Measurements from ENCODE around the gene KCTD21.
"Not testable (repeated sequence)": the region's sequence is repeated elsewhere in the genome, so short reads cannot be mapped to it uniquely, and the experiment has no call there.

KCTD21 gene

GRCh38 chr11:78200553-78200952 lies 12.1 kb upstream of the KCTD21 start:
- no peak for ATAC-seq

DNA sequence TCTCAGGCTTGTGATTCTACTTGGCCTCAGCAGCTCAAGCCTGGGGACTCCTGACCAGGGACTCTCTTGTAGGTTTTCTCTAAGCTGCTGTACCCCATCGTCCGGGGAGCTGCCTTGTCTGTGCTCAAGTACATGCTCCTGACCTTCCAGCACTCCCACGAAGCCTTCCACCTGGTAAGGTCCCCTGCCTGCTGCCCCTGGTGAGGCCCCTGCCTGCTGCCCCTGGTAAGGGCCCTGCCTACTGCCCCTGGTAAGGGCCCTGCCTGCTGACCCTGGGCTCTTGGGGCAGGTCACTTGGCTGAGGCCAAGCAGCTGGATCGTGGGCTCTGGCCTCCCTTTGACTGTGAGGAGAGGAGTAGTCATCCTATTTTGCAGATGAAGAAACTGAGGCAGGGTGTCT lies 11.6 kb upstream of the KCTD21 start:
- no peak for ATAC-seq

- ATAC-seq: no peak
Measured at GRCh38 chr11:78199653-78200015, 11.2 kb upstream of the KCTD21 start.

DNA sequence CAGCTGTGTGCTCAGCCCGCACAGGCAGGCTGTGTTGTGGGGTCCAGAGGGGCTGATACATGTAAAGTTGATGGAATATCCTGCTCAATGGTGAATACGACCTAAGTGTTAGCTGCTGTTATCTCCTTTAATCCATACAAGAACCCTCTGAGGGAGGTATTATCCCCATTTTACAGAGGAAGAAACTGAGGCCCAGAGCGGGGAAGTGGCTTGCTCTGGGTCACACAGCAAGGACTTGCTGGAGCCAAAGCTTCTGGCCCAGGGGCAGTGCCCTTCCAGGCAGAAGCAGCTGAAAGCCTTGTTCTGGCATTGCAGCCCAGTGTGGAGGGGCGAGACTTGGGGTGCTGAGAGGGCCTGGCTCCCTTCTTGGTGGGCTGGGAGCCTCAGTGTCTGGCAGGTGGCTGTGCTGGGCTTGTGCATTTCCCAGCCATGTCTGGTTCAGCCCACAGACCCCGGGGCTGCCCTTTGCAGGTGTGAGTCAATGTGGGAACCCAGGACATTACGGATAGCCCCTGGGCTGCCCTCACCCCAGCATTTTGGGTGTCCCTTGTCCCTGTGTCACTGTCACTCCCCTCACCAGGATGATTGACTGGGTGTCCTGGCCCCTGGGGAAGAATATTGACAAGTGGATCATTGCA lies 10.7 kb upstream of the KCTD21 start:
- no peak for ATAC-seq

GRCh38 chr11:78197816-78198215 lies 9.4 kb upstream of the KCTD21 start:
- ATAC-seq: no peak

- ATAC-seq: no peak
Measured at GRCh38 chr11:78196661-78197091, 8.2 kb upstream of the KCTD21 start.

DNA sequence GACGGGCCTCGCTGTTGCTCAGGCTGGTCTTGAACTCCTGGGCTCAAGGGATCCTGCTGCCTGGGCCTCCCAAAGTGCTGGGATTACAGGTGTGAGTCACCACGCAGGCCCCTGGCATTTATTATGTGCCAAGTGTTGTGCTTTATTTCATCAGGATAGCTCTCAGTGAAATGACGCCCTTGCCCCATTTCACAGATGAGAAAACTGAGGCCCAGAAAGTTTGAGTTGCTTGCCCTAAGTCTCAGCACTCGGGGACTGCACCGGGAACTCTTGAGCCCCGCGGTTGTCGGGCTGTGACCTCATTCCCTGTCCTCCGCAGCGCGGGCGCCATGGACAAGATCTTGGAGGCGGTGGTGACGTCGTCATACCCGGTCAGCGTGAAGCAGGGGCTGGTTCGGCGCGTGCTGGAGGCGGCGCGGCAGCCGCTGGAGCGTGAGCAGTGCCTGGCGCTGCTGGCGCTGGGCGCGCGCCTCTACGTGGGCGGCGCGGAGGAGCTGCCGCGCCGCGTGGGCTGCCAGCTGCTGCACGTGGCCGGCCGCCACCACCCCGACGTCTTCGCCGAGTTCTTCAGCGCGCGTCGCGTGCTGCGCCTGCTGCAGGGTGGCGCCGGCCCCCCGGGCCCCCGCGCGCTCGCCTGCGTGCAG lies 7.6 kb upstream of the KCTD21 start:
- ATAC-seq: no peak

- peak in 1 of 2 donors; percentile 12 for ATAC-seq
Measured at GRCh38 chr11:78194490-78194889, 6.1 kb upstream of the KCTD21 start.

DNA sequence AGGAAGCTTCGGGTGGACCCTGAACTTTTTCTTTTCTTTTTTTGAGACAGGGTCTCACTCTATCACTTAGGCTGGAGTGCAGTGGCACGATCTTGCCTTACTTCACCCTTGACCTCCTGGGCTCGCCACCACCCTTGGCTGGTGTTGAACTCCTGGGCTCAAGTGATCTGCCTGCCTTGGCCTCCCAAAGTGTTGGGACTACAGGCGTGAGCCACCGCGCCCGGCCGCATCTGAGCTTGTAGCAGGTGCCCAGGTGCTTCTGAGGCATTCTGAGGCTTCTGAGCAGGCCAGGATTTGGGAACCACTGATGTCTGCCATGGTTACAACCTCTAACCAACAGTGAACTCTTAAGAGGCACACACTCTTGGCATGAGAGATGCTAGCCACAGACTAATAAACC lies 5.4 kb upstream of the KCTD21 start:
- ATAC-seq: no peak

DNA sequence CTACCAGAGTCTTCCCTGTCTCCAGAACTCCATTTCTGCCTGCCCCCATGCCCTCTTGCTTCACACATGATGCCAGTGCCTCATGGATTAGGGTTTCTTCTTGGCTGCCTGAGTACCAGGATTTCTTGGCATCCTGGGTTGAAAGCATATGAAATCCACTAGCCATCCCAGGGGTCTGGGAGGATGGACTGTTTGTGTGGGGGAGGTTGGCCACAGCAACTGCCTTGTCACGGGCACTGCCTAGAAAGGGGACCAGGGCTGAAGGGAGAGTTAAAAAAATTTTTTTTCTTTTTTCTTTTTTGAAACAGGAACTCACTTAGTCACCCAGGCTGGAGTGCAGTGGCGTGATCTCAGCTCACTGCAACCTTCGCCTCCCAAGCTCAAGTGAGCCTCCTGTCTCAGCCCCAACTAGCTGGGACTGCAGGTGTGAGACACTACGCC lies 4.5 kb upstream of the KCTD21 start:
- no peak for ATAC-seq

- ATAC-seq: no peak
Measured at GRCh38 chr11:78192223-78192719, 3.8 kb upstream of the KCTD21 start.

DNA sequence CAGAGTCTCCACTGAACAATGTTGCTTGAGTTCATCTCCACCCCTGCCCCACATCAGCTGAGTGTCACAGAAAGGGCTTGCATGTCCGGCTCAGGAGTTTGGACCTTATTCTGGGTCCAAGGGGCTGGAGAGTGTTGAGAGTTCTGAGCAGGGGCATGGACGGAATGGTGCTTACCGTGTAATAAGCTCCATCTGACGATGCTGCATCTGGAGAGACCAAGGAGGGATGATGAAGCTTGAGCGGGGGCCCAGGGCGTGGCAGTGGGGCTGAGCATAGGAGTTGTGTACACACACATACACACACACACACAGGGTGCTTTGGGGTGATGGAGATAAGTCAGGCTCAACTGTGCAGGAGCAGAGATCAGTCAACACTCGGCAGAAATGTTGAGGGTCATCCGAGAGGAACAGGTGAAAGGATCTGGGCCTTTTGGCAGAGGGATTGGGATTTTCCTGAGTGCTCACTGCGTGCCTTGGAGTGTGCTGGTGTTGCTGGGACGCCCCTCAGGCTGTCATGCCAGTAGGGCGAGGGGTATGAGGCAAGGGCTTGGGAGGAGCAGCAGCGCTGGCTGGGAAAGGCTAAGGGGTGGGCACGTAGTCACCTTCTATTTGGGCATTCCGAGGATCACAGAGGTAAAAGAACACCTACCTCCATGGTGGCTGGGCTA lies 2.6 kb upstream of the KCTD21 start:
- ATAC-seq: no peak

DNA sequence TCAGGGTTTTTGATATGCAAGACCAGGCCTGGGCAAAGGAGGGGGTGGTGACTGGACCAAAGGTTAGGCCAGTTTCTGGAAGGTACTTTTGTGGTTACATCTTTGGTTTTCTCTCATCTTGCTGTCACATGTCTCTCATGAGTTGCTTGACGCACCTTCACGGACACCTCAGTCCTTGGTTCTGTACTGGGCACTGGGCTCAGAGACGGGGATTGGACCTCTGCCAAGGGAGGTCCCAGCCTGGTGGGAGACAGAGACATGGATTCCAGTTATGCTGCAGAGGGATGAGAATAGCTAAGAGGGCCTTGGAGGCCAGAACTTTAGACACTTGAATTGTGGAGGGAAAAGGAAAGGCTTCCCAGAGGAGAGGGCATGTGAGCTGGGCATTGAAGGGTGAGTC lies 1.9 kb upstream of the KCTD21 start:
- no peak for ATAC-seq

DNA sequence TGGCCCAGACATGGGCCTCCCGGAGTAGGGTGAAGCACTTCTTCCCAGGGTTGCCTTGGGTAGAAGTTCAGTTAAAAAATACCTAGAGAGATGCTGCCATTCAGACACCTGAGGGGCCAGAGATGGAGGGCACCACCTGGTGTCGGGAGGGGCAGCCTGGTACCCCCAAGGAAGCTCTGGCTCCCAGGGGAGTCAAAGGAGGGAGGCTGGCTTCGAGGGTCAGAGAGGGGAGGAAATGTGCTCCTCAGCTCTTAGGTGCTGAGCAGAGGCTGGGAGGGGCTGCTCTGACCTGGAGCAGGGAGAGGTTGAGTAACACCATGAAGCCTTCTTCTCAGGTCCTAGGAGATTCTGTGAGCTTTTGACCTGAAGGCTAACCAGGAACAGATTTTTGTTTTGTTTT lies 1.4 kb upstream of the KCTD21 start:
- no peak for ATAC-seq

DNA sequence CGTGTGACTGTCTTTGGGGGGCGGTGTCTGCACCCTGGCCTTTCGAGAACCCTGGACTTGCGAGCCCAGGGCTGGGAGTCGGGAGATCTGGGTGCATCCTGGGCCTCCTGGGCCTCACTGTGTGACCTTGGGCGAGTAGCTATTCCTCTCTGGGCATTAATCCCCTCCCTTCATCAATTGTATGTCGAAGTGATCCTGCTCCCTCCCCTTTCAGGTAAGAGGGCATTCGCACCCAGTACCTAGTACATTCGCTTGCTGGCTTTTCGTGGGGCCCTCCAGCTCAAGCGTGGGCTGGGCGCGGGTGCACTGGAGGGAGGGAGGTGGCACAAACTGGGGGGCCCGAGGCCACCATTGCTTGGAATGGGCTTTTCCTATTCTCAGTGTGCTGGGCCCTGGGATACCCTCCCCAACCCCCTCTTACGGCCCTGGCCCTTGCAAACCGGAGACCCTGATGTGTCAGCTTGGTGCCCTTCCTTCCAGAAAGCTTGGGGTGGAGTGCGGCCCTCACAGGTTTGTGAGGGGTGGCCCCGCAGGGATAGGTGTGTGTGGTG lies 823 bp upstream of the KCTD21 start:
- no peak for ATAC-seq

DNA sequence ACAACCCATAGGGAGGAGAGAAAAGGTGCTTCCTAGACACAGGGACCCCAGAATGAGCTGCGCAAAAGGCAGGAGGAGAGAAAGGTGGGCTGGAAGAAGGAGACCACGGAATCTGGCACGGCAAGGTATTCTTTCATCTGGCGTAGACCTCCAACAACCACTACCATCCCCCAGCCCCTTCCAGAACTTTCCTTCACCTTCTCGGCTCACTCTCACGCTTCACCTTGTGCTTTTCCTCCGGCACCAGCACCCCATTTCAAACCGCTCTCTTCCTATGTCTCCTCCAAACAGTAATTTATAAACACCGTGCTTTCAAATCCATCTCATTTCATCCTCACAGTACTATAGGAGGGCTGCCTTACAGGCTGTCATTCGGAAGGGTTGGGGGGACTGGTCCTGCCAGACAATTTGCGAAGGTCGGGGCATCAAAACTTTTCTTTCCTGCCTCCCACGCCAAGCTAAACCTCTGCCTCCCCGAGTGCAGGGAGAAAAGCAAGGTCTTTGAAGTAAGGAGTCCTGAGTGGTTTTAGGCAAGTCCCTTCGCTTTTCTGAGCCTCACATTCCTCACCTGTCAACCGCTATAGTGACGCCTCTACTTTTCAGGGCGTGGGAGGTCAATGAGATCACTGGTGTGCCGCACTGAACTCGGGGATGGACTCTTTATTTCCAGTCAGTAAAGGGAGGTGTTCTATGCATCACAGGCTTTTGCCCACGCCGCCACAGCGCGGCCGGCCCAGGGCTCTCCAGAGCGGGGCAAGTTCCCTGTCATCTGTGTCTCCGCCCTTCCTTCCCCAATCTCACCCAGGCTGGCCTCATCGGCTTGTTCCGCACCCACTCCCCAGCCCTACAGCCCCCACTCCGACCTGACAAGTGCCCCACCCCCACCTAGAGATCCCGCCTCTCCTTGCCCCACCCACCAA lies 800 bp downstream of the KCTD21 start:
- peak; percentile 64 to 69 for ATAC-seq

DNA sequence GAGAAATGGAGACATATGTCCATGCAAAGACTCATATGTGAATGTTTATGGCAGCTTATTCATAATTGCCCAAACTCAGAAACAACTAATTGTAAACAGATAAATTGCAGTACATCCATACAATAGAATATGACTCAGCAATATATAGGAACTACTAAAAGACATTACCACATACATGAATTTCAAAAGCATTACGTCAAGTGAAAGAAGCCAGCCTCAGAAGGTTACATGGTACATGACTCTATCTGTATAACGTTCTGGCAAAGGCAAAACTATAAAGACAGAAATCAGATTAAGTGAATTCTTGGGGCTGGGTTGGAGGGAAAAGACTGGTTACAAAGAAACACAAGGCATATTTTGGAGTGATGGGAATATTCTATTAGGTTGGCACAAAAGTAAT lies 7.2 kb downstream of the KCTD21 start:
- no peak for ATAC-seq

- ATAC-seq: no peak
Measured at GRCh38 chr11:78180751-78181150, 7.7 kb downstream of the KCTD21 start.

DNA sequence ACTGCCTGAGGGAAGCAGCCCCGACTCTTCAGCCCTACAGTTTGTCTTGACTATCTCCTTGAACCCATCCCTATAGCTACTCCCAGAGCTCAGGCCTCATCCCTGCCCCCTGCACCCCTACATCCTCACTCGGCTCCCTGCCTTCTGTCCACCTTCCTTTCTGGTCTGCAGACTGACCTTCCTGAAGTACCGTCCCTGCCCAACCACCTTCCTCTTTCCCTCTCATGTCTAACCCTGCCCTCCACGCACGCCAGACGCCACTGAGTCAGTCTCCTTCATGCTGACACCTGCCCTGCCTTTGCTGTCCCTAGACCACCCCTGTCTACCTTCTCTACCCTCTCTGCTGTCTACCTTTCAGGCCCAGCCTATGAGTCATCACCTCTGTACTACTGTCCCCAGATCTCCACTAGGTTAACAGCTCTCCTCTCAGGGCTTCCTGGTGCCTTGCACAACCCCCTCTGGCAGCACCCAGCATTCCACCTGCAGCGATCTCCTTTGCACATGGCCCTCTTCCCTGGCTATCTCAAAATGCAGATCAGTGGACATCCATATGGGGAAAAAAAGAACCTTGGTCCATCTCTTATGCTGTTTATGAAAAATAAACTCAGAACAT lies 8.9 kb downstream of the KCTD21 start:
- ATAC-seq: no peak

DNA sequence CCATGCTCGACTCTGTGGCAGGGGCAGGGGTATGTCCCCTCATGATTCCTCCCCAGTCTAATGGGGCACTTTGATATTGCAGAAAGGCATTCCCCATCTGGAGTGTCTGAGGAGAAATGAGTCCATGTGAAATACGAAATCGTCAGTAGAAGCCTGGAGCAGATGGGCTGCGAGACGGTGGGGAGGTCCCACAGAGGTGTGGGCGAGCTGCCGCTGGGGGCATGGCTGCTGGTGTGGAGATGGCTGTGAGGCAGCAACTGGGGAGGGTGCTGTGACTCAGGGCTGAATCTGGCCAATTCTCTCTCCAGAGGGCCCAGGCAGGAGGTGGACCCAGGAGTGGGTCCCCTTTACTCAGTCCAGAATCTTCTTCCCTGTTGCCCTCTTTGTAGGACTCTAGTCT lies 11.2 kb downstream of the KCTD21 start:
- ATAC-seq: no peak

GRCh38 chr11:78176605-78177141 lies 11.8 kb downstream of the KCTD21 start:
- no peak for ATAC-seq

DNA sequence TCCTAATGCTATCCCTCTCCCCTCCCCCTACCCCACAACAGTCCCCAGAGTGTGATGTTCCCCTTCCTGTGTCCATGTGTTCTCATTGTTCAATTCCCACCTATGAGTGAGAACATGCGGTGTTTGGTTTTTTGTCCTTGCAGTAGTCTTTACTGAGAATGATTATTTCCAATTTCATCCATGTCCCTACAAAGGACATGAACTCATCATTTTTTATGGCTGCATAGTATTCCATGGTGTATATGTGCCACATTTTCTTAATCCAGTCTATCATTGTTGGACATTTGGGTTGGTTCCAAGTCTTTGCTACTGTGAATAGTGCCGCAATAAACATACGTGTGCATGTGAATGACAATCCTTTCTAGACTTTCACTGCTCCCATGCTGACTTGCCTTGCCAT lies 12.6 kb downstream of the KCTD21 start:
- not testable (repeated sequence) for ATAC-seq

Measured in activated CD4-positive, CD25-positive, alpha-beta regulatory T cell treated with anti-CD3 and anti-CD28 coated beads, Interleukin-2, amount 50 U/mL, for 24 hours (primary cell).